GM19438 (cell line): ENCODE measurements around the gene FYB2.

Experiments used
- ATAC-seq: cut with Tn5 transposase; IDR thresholded peaks from one replicate; pipeline ENCODE4 v1.9.1; 2021; ENCODE audit warnings: low read depth; ENCODE audit not compliant: unreplicated experiment

FYB2 gene

GRCh38 chr1:56834137-56834900, 15.1 kb upstream of the FYB2 start:
- no peak for ATAC-seq

DNA sequence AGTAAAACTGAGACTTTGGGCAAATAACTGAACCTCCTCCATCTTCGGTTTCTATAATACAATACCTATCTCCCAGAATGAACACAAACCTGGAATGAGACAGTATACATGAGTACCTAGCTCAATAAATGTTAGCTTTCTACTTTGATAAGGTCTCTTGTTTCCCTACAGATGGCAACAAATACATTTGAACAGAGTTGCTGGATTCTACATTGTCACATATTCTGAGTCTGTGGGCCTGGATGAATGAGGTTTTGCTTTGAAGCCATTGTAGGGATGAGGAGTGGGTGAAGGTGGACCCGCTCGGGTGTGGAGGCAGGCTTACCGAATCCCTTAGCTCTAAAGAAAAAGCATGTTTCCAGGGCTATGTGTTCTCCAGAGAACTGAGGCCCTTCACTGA, 13.9 kb upstream of the FYB2 start:
- ATAC-seq = no peak

- ATAC-seq = peak; percentile 71
These were observed 12.9 kb upstream of the FYB2 start for GRCh38 chr1:56831871-56832693.

DNA sequence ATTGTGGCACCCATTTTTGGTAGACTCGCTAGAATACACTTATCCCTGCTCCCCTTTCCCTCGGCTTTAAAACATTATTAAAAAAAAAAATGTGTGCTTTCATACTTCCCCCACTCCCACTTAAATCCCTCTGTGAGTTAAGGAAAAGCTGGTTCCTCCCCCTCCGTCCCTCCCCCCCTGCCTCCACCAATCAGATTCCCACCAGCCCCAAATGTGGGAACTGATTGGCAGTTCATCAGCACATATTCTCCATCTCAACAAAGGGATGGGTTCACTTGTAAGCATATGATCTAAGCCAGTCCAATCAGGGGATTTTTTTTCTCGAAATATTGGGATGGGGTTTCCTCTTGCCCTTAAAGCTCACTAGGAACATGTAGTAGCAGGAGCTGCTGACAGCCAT, 10.8 kb upstream of the FYB2 start:
- no peak for ATAC-seq

DNA sequence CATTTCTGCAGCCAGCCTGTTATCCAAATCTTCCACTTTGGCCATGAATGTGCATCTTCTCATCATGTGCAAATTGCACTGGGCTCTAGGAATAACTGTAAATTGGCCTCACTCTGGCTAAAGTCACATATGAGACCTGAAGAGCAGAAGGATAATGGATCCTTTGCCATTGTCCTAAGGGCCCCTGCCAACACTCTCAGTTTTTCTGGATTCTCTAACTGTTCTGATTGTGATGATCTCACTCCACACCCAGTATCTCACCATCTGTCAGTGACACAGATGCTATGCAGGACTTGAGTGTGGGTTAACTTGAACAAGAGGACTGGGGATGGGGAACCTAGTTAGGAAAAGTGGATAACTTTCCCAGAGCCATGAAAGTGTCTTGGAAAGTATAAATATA, 8.5 kb upstream of the FYB2 start:
- ATAC-seq = no peak

- no peak for ATAC-seq
These were observed 6.2 kb upstream of the FYB2 start for GRCh38 chr1:56825436-56825835.

- no peak for ATAC-seq
These were observed 5.7 kb upstream of the FYB2 start for GRCh38 chr1:56824938-56825337.

DNA sequence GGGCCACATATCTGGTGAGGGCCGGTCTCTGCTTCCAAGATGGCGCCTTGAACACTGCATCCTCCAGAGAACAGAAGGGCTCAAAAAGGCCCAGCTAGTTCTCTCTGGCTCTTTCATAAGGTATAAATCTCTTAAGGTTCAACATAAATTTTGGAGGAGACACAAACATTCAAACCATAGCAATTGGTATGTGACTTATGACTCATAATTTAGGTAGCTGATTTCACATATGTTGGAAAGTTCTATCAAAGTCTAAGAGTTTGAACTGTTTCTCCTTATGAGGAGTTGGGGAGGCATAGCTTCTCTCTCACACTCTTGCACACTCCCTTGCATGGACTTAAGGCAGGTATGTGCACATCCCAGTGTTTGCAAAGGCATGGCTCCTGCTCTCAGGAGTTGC, 5.1 kb upstream of the FYB2 start:
- ATAC-seq = no peak

DNA sequence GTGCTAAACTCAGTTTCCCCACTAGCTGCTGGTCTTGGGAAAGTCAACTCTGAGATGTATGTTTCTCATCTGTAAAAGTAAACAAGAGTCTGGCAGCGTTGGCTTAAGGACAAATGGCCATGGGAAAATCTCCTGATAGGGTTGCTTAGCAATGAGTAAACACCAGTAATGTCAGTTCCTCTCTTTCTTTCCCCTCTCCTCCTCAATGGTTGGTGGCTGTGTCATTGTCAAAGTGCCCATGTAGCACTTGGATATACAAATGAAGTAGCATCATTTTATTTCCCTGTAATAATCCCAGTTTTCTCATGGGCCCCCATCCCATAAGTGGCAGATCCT, 2.2 kb upstream of the FYB2 start:
- ATAC-seq = no peak

DNA sequence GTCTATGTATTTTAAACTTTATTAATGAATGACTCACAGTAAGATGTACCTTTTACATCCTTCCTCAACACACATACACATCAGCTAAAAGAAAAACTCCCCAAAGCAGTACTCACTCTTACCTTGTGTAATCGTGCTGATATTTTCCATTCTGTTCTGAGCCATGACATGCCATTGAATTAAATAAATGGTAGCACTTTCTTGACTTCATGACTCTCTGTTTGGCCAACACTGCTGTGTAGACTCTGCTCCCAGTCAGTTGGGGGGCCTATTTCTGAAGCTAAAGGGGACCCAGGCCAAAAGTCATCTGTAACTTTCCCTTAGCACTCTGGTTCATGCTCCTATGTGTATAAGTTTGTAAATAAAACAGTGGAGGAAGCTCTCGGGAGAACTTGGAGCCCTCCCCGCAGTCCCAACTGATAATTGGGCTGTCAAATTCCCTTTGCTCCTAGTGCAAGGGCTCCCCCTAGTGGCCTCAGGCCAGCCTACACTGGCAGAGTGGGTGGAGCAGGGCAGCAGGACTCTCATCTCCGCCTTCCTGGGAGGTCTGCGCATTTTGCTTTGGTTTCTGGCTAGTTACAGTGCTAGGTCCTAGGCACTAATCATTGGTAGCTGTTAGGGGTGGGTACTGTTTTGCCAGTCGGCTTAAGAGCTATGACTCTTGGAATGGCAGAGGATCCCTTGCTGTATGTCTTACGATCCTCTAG, 1.7 kb upstream of the FYB2 start:
- ATAC-seq = no peak

GRCh38 chr1:56817716-56818463, 1.3 kb downstream of the FYB2 start:
- no peak for ATAC-seq

GRCh38 chr1:56816909-56817308, 2.3 kb downstream of the FYB2 start:
- peak; percentile 72 for ATAC-seq

GRCh38 chr1:56816264-56816663, 2.9 kb downstream of the FYB2 start:
- no peak for ATAC-seq

DNA sequence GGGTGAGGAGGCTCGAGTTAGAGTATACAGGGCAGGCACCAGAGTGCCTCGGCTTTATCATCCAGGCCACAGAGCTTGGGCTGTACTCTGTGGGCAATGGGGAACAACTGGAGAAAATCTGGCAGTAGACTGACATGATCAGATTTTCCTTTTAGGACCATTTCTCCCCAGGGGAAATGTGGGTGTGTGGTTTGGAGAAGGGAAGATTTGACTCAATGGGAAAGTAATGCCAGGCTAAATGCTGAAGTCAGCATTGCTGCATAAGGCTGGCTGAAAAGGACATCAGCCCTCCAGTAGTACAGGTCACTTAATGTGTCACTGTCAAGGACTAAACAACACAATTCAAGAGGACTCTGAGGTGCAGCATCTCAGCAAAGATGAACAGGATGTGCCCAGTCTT, 5.0 kb downstream of the FYB2 start:
- no peak for ATAC-seq

DNA sequence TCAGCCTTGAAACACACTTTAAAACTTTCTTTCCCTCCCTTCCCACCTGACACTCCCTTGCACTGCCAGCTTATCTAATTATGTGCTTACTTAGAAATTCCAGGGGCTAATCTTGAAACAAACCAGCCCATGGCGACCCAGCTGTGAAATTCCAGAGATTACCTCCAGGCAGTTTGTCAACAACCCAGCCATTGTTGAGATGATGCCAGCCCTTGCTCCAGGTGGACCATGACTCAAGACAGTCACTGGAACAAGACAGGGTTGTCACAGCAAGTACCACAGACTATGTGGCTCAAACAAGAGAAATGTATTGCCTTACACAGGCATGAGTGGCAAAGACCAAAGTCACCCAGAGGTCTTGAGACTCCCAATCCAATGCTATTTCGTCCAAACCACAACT, 7.9 kb downstream of the FYB2 start:
- ATAC-seq = no peak

DNA sequence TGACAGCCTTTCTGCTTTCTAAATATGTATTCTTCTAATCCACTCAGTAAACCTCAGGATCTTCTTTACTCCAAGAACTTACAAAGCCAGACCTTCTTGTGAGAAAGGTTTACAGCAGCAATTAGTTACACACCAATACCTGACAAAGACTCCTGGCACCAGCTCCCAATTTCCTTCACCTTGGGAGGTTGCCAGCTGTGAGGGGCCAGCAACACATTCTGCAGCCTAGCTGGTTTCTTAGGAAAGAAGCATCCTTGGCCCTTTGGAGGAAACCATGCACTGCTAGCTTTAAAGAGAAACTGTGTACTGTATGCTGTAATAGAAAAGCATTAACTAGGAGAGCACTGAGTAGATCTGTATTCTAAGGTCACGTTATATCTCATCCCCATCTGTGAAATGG, 10.8 kb downstream of the FYB2 start:
- ATAC-seq = no peak

GRCh38 chr1:56806804-56807203, 12.4 kb downstream of the FYB2 start:
- ATAC-seq = no peak

- no peak for ATAC-seq
These were observed 15.5 kb downstream of the FYB2 start for GRCh38 chr1:56803561-56804156.

DNA sequence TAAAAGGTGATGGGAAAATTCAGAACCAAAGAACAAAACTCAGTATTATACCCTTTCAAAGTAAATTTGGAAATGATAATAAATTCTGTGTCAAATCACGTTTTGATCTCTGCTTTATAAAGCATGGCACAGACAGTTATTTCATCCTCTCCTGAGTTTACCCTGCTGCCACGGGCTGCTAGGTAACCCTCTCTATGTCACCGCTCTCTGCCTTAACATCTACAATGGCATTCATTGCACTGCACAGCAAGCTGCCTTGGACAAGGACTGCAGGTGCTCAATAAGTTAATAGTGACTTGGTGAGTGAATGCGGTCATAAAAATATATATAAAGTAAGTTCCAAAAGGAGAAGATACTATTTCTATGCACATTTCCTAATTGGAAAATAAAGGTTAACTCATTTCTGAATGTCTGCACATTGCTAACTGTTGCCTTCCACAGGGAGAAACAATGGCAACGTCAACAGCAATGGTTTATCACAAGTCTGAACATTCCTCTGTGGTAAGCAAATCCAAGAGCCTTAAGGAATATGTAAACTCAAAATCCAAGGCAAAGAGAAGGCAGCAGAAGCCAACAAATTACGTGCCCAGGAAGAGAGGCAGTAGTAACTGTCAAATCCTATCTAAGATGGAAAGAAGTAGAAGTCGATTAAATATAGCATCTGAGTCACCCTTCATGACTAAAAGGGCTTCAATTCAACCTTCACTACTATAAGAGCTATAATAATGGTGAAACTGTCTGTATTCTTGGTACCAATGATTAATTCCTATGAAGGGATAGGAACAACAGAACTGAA, 19.4 kb downstream of the FYB2 start:
- ATAC-seq = no peak

DNA sequence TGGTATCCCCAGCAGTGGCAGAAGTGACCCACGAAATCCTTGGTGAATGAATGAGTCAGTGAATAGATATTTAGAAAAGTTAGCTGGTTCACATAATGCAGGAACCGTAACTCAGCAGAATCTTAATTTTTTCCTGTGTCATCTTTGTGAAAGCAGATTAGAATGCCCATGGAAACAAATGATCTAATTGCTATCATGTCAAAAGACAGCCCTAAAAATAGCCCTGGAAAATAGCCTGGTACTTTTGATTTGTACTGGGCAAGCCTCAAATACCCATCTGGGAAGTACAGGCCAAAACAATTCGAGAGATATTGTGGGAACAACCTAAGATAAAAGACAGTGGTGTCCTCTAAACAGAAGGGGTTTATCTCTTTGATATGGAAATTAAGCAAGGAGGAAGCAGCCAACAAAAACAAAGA, 21.1 kb downstream of the FYB2 start:
- ATAC-seq = no peak
